Activated T-cell treated with anti-CD3 and anti-CD28 coated beads, Interleukin-2, amount 50 U/mL, for 48 hours (primary cell): ENCODE data around the gene TUBA1B.

ENCODE experiments used
- DNase-seq, 2 experiments: peaks; one replicate each; pipeline ENCODE4 v3.0.0-alpha.2; 2020

Gene TUBA1B

DNA sequence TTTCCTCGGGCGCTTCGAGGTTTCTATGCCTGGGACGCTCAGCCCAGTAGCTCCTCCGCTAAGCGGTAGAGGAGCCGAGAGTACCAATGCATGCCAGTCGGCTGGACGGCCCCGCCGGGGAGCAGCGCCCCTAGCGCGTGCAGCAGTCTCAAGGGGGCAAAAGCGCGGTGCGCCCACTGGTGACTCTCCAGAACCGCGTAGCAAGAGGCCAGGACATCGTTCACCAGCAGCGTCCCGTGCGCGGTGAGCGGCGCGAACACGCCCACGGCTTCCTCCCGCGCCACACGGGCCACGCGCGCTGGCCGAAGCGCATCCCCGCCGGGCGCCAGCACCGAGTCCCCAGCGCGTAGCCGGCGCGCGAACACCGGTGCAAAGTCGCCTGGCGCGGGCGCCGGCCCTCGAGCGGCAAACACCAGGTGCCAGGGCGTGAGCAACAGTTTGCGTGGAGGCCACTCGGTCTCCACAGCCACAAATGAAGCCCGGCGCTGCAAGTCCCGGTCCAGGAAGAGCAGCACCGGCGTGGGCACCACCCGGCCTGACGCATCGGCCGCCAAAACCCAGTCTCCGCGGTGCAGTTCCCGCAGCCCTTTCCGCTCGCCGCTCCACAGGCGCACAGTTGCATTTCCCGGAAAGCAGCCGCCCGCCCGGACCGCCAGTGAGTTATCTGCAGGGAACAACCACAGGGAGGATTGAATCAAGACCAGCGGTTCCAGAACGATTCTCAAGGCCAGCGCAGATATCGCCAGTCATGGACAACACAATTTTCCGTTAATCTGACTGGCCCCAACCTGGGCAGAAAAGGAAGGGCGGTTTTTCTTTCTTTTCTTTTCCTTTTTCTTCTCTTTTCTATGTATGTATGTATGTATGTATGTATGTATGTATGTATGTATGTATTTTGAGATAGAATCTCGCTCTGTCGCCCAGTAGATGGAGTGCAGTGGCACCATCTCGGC, 41.1 kb downstream of the TUBA1B start:
- peak; percentile 61 to 64 for DNase-seq

DNA sequence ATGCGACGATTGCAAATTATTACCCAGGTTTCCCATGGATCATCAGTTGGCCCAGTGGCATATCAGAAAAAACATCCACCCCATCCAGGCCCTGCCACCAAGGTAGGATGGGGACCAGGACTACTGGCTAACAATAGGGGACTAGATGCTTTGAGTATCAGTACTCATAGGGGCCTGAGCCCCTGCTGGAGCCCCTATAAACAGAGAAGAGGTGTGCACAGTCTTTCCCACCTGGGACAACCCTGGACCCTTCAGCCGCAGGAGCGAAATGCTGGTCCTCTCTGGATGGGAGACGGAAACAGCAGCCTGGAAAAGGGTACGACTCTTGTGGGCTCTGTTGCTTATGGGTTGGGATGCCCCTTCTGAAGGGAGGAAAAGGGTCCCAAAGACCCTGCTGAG, 42.3 kb downstream of the TUBA1B start:
- DNase-seq, result no peak

DNA sequence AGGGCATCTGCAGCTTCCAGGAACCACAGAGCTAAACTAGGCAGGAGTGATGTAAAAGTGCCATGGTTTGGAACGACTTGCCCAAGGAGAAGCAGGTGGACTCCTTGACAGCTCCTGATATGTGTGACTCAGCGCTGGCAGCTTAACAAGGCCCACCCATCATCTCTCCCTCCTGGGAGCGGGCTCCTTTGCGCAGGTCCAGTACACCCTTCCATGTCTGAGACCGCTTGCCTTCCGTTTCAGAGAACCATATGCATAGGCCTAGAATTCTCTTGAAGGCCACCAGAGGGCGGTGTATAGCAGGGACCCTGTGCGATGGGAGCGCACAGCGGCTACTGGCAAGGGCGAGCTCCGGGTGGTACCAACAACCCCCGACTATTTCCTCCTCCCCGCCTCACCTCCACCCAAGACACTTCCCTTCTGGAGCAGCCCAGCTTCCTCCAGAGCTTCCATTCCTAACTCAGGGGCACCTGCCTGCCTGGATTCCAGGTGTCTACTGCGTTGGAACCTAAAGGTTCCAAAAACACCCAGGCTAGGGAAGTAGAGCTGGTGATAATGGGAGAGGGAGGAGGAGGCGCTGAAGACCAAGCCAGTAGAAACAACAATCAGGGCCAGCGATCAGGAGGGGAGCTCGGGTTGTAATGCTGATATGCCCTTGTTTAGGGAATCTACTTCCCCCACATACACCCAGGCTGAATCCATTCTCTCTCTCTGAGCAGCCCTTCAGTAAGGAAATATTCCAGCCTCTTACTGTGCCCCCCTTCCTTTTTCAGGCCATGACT, 42.9 kb downstream of the TUBA1B start:
- peak; percentile 75 to 80 for DNase-seq

DNA sequence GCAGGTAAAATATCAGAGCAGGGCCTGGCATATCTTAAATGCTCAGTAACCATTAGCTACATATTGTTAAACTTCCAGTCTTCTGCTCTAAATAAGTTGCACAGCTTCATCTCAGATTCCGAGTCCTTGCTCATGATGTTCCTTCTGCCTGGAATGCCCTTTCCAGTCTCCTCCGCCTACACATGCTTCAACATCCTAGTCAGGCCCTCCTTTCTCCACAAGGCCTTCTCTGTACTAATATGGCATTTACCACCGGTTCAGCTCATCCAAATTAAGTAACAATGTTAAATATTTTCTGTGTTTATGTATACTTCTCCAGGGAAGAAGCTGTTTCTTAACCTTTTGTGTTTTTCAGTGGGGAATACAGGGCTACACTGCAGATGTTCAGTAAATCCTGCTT, 45.1 kb downstream of the TUBA1B start:
- DNase-seq, result no peak

DNA sequence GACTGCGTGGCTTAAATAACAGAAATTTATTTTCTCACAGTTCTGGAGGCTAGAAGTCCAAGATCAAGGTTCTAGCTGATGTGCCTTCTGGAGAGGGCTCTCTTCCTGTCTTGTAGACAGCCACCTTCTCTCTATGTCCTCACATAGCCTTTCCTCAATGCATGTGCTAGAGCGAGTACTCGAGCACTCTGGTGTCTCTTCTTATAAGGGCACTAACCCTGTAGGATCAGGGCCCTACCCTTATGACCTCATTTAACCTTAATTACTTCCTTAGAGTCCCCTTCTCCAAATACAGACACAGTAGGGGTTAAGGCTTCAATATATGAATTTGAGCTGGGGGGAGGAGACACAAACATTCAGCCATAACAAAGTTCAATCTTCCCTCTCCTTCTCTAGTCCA, 46.8 kb downstream of the TUBA1B start:
- DNase-seq, result no peak

DNA sequence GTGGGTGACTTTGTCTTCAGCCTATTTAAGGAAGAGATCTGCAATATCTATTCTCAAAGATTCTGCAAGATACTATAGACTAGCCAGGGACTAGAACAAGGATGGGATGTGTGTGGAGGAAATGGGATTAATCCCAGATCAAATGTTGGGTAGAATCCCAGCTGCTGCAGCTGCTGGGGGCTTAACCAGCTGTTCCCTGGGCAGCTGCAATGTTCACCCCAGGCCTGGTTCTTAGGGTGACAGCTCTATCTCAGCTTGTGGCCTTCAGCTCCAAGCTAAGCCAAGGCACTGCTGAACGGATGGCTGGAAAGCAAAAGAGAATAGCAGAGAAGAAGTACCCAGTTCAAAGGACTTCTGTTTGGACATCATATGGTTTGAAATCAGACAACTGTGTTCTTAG, 51.4 kb downstream of the TUBA1B start:
- DNase-seq, result no peak
